ENCODE results near the gene PTX4. TPM values are rescaled to one million over a fixed set of nuclear protein-coding genes. Genes with fewer than 3 reads are reported as not detected.

PTX4 gene
- total RNA-seq, 1 donor from 2014 or later: 2.2 TPM

DNA sequence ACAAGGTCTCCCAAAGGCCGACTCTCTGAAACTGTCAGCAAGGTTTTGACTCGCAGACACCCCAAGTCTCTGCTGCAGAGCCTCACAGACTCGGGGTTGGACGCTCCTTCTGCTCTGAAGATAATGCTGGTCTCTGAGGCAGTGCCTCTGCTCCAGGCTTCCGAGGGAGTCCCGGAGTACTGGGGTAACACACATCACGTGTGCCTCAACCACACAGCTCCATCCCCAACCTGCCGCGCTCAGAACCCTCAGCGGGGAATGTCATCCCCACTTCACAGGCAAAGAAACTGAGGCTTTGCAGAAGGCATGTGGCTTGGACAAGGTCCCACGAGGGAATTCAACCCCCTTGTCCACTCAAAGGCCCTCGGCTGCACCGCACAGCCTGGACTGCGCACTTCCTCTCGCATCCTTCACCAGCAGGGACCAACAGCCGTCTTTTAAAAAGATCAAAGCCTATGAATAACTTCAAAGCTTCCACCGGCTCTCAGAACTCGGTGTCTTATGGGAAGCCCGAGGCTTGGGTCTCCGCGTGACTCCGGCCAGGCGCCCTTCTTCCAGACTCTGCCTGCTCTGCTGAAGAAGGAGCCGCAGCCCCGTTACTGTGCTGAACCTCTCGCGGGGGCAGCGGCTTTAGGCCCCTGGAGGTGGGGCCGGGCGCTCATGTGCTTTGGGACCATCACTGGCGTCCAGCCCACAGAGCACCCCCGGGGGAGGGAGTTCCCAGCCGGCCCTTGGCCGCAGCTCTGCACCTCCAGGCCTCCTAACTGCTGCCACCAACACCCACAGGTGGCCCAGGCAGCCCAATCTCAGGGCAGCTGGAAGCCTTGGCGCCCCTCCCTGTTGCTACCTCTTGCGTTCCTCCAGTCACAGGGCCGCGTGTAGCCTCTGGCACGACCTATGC, 46.9 kb upstream of the PTX4 start:
- Mint-ChIP-seq H3K4me1 (ENCODE audit: low read depth, unreplicated experiment) (peaks cover 24% of the 10 kb centered on the region), H3K27me3 (ENCODE audit: unreplicated experiment) (peaks cover 14% of the 10 kb centered on the region), H3K4me3 (ENCODE audit: unreplicated experiment) (no peak overlapping the region), H3K9me3 (ENCODE audit: unreplicated experiment) (peaks cover 14% of the 10 kb centered on the region), H3K36me3 (ENCODE audit: unreplicated experiment) (no peaks in the 10 kb centered on the region), H3K27ac (ENCODE audit: unreplicated experiment) (no peak overlapping the region)
- DNase-seq: no peak
- TF ChIP-seq, protein P1, sequence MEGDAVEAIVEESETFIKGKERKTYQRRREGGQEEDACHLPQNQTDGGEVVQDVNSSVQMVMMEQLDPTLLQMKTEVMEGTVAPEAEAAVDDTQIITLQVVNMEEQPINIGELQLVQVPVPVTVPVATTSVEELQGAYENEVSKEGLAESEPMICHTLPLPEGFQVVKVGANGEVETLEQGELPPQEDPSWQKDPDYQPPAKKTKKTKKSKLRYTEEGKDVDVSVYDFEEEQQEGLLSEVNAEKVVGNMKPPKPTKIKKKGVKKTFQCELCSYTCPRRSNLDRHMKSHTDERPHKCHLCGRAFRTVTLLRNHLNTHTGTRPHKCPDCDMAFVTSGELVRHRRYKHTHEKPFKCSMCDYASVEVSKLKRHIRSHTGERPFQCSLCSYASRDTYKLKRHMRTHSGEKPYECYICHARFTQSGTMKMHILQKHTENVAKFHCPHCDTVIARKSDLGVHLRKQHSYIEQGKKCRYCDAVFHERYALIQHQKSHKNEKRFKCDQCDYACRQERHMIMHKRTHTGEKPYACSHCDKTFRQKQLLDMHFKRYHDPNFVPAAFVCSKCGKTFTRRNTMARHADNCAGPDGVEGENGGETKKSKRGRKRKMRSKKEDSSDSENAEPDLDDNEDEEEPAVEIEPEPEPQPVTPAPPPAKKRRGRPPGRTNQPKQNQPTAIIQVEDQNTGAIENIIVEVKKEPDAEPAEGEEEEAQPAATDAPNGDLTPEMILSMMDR (IDR thresholded peaks at IDR 0.05; ENCODE audit: partially characterized antibody, unreplicated experiment): no peak

DNA sequence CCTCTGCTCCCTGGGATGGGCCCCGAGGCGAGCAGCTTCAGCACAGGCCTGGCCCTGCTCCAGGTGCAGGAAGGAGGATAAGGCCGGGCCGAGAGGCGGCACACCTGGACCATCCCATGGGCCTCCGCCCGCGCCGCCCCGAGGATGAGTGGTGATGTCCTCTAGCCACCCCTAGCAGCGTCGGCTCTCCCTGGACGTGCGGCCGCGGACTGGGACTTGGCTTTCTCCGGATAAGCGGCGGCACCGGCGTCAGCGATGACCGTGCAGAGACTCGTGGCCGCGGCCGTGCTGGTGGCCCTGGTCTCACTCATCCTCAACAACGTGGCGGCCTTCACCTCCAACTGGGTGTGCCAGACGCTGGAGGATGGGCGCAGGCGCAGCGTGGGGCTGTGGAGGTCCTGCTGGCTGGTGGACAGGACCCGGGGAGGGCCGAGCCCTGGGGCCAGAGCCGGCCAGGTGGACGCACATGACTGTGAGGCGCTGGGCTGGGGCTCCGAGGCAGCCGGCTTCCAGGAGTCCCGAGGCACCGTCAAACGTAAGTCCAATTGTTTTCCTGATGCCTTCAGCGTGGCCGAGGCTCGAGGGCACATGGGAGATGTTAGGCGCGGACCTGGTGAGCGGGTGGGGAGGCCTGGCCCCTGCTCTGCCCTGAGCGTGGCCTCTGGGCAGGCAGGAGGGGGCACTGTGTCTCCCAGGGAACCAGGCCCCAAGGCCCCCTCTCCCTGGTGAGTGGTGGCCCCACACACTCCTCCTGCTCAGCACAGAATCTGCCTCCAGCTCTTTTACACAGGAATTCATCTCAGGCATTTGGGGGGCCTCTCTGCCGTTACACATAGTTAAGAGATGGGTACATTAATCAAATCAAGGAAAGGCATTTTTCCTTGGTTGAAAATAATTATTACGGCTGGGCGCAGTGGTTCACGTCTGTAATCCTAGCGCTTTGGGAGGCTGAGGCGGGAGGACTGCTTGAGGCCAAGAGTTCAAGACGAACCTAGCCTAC, 45.6 kb upstream of the PTX4 start:
- TF ChIP-seq, protein P1 (IDR thresholded peaks at IDR 0.05; ENCODE audit: partially characterized antibody, unreplicated experiment): no peak
- Mint-ChIP-seq H3K9me3 (ENCODE audit: unreplicated experiment) (peaks cover 13% of the 10 kb centered on the region), H3K36me3 (ENCODE audit: unreplicated experiment) (no peaks in the 10 kb centered on the region)

DNA sequence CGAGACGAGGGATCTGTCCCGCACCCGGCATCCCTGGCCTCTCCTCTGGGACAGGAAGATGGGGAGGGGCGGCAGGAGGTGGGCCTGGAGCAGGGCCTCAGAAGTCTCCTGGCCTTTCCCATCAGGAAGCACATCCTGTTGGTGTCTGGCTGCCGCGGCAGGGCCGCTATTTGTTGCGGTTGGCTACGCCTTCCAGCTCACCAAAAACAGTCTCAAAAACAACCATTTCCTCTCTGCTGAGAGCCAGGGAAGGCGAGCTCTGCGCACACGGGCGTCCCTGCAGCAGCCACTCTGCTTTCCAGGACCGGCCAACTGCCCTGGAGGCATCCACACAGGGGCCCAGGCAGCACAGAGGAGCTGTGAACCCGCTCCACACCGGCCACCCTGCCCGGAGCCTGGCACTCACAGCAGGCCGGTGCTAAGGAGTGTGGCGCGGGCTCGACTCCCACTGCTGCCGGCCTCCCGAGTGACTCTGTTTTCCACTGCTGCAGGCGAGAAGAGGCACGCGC, 44.8 kb upstream of the PTX4 start, which contains the start of gene TMEM204:
TMEM204 (plus strand) TSS at position 224 of the 509 bp plus-strand sequence. CDS start 610 bp downstream, outside the sequence.
- no peaks in the 10 kb centered on the region for H3K36me3 Mint-ChIP-seq (ENCODE audit: unreplicated experiment)
- peaks cover 7% of the 10 kb centered on the region for H3K9me3 Mint-ChIP-seq (ENCODE audit: unreplicated experiment)
- peaks cover 6% of the 10 kb centered on the region for H3K27me3 Mint-ChIP-seq (ENCODE audit: unreplicated experiment)
- TF ChIP-seq, protein P1 (IDR thresholded peaks at IDR 0.05; ENCODE audit: partially characterized antibody, unreplicated experiment): no peak
- no peak for DNase-seq
- no peak within 1 kb of the TSS for H3K4me3 Mint-ChIP-seq (ENCODE audit: unreplicated experiment)
- H3K4me1 Mint-ChIP-seq (ENCODE audit: low read depth, unreplicated experiment): peaks cover 17% of the 10 kb centered on the region
- no peak within 1 kb of the TSS for H3K27ac Mint-ChIP-seq (ENCODE audit: unreplicated experiment)

More for the DNA sequence above, 45.6 kb upstream of the PTX4 start:
- Mint-ChIP-seq H3K27ac (ENCODE audit: unreplicated experiment) (no peak overlapping the region), H3K27me3 (ENCODE audit: unreplicated experiment) (peaks cover 11% of the 10 kb centered on the region), H3K4me3 (ENCODE audit: unreplicated experiment) (no peak overlapping the region), H3K4me1 (ENCODE audit: low read depth, unreplicated experiment) (peaks cover 22% of the 10 kb centered on the region)
- no peak for DNase-seq

DNA sequence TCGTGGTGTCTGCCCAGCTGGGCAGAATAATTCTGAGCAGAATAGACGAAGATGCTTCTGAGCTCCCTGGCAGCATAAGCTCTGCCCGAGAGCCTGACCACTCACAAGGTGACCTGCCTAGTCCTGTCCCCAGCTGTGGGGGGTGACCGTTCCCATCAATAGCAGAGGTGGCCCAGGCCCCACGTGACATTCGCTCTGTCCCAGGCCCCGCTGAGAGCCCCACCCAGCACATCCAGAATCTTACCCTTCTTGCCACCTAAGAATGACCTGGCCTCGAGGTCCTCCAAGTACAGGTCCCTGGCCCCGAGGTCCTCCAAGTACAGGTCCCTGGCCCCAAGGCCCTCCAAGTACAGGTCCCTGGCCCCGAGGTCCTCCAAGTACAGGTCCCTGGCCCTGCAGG, 44.0 kb upstream of the PTX4 start:
- H3K4me1 Mint-ChIP-seq (ENCODE audit: low read depth, unreplicated experiment): peaks cover 18% of the 10 kb centered on the region
- TF ChIP-seq, protein P1 (IDR thresholded peaks at IDR 0.05; ENCODE audit: partially characterized antibody, unreplicated experiment): no peak
- no peak overlapping the region for H3K4me3 Mint-ChIP-seq (ENCODE audit: unreplicated experiment)
- peaks cover 11% of the 10 kb centered on the region for H3K9me3 Mint-ChIP-seq (ENCODE audit: unreplicated experiment)
- peaks cover 6% of the 10 kb centered on the region for H3K27me3 Mint-ChIP-seq (ENCODE audit: unreplicated experiment)
- no peaks in the 10 kb centered on the region for H3K36me3 Mint-ChIP-seq (ENCODE audit: unreplicated experiment)
- H3K27ac Mint-ChIP-seq (ENCODE audit: unreplicated experiment): no peak overlapping the region
- no peak for DNase-seq
